ENCODE measurements around the gene AFAP1L1. TPM values are rescaled to one million over a fixed set of nuclear protein-coding genes. Genes with fewer than 3 reads are reported as not detected.

AFAP1L1 gene
- polyA plus RNA-seq, 2 of the 4 experiments (the other 2 are of a cell fraction) = 1.5 to 3.5 TPM

- FAIRE-seq = no peak
- H3K4me1 ChIP-seq = peaks cover 10% of the 10 kb centered on the region; the same call in 2 of the 3 replicates
- no peaks in the 10 kb centered on the region for H3K9me3 ChIP-seq
- ChIA-PET CTCF (interaction anchor here (0.9 to 44.9 kb wide), 9 partner anchors 9 to 261 kb away, joined by 4 to 1709 read pairs (median 6); partner anchors contain the start of gene CSNK1A1), POLR2A (interaction anchor here (1.0 to 4.1 kb wide), 3 partner anchors 9 to 13 kb away, joined by 3 to 34 read pairs (median 5); partner anchors contain the start of gene GRPEL2)
- 3% methylated on average over 18 of the region's 18 CpGs for WGBS (ENCODE audit: missing lambda C conversion rate)
- ATAC-seq = peak; percentile 55 to 57
- TF ChIP-seq RNF2 (IDR thresholded peaks at IDR 0.05; ENCODE audit: borderline replicate concordance, low read depth) (0 out of 2 replicates have a peak, but pooled peaks have one; percentile 12), ZSCAN20 (CRISPR knock-in tag; IDR thresholded peaks at IDR 0.05) (no peak)
- peak overlapping the region; percentile 97 for H3K4me3 ChIP-seq
- H3K4me2 ChIP-seq = peak overlapping the region; percentile 98
- H3K27ac ChIP-seq = peak overlapping the region; percentile 83 to 90
- no peak for DNase-seq (ENCODE audit: low read depth in 1 of 2, low spot score in 1 of 2)
Measured at GRCh38 chr5:149358294-149358651, 86.6 kb downstream of the AFAP1L1 start.

GRCh38 chr5:149358868-149359495 is 87.3 kb downstream of the AFAP1L1 start:
- CTCF ChIA-PET = interaction anchor here (1.4 to 44.9 kb wide), 4 partner anchors 9 to 64 kb away, joined by 4 to 1709 read pairs (median 82); no protein-coding TSS in a partner anchor
- H3K4me3 ChIP-seq = peak overlapping the region; percentile 97; the same call in 1 of the 3 replicates

DNA sequence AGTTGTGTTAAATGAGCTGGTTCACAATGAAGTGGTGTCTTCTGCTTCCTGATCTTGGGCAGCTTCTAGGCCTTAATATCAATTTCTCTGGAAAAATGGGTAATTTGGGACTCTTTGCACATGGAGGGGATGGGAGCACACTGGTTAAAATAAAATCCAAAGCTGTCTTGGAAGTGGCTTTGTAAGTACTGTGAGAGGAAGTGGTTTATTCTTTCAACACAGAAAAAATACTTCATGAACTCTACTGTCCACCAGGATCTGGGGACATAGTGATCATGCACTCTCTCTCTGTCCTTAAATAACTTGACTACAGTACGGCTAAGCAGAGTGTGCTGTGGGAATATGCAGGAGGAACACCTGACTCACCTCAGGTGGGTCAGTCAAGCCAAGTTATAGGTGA is 88.6 kb downstream of the AFAP1L1 start:
- FAIRE-seq = no peak
- CTCF ChIA-PET = interaction anchor here (0.6 to 44.9 kb wide), 7 partner anchors 10 to 63 kb away, joined by 3 to 1709 read pairs (median 5); no protein-coding TSS in a partner anchor
- peaks cover 10% of the 10 kb centered on the region; the same call in 2 of the 3 replicates for H3K4me1 ChIP-seq
- TF ChIP-seq JUNB (IDR thresholded peaks at IDR 0.05) (no peak), ZC3H11A (IDR thresholded peaks at IDR 0.05) (no peak), TP53 (CRISPR knock-in tag; IDR thresholded peaks at IDR 0.05) (no peak), RNF2 (IDR thresholded peaks at IDR 0.05; ENCODE audit: borderline replicate concordance, low read depth) (no peak), CBX2 (IDR thresholded peaks at IDR 0.05; ENCODE audit: borderline replicate concordance, low read depth) (no peak), PHF8 (IDR thresholded peaks at IDR 0.05; ENCODE audit: borderline replicate concordance, low read depth) (no peak), RAD21 (conservative IDR thresholded peaks at IDR 0.05 in 1 of 2, IDR thresholded peaks at IDR 0.05 in 1 of 2) (no peak), HOXB5 (CRISPR knock-in tag; IDR thresholded peaks at IDR 0.05) (no peak), PBX3 (IDR thresholded peaks at IDR 0.05) (no peak), NFE2L2 (conservative IDR thresholded peaks at IDR 0.05; ENCODE audit: low read length) (no peak), HDAC2 (IDR thresholded peaks at IDR 0.05) (no peak), JUN (IDR thresholded peaks at IDR 0.05) (no peak), MAFK (IDR thresholded peaks at IDR 0.05; ENCODE audit: partially characterized antibody) (no peak), ZFP36 (IDR thresholded peaks at IDR 0.05; ENCODE audit: borderline replicate concordance, partially characterized antibody) (no peak), HOXA7 (CRISPR knock-in tag; IDR thresholded peaks at IDR 0.05) (no peak), CHD2 (IDR thresholded peaks at IDR 0.05; ENCODE audit: low read length, partially characterized antibody) (no peak)
- TF ChIP-seq, protein P1, sequence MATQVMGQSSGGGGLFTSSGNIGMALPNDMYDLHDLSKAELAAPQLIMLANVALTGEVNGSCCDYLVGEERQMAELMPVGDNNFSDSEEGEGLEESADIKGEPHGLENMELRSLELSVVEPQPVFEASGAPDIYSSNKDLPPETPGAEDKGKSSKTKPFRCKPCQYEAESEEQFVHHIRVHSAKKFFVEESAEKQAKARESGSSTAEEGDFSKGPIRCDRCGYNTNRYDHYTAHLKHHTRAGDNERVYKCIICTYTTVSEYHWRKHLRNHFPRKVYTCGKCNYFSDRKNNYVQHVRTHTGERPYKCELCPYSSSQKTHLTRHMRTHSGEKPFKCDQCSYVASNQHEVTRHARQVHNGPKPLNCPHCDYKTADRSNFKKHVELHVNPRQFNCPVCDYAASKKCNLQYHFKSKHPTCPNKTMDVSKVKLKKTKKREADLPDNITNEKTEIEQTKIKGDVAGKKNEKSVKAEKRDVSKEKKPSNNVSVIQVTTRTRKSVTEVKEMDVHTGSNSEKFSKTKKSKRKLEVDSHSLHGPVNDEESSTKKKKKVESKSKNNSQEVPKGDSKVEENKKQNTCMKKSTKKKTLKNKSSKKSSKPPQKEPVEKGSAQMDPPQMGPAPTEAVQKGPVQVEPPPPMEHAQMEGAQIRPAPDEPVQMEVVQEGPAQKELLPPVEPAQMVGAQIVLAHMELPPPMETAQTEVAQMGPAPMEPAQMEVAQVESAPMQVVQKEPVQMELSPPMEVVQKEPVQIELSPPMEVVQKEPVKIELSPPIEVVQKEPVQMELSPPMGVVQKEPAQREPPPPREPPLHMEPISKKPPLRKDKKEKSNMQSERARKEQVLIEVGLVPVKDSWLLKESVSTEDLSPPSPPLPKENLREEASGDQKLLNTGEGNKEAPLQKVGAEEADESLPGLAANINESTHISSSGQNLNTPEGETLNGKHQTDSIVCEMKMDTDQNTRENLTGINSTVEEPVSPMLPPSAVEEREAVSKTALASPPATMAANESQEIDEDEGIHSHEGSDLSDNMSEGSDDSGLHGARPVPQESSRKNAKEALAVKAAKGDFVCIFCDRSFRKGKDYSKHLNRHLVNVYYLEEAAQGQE (IDR thresholded peaks at IDR 0.05) = no peak
- TF ChIP-seq, protein P2, sequence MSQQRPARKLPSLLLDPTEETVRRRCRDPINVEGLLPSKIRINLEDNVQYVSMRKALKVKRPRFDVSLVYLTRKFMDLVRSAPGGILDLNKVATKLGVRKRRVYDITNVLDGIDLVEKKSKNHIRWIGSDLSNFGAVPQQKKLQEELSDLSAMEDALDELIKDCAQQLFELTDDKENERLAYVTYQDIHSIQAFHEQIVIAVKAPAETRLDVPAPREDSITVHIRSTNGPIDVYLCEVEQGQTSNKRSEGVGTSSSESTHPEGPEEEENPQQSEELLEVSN (IDR thresholded peaks at IDR 0.05; ENCODE audit: borderline replicate concordance, low read depth) = no peak
- TF ChIP-seq, protein P3, sequence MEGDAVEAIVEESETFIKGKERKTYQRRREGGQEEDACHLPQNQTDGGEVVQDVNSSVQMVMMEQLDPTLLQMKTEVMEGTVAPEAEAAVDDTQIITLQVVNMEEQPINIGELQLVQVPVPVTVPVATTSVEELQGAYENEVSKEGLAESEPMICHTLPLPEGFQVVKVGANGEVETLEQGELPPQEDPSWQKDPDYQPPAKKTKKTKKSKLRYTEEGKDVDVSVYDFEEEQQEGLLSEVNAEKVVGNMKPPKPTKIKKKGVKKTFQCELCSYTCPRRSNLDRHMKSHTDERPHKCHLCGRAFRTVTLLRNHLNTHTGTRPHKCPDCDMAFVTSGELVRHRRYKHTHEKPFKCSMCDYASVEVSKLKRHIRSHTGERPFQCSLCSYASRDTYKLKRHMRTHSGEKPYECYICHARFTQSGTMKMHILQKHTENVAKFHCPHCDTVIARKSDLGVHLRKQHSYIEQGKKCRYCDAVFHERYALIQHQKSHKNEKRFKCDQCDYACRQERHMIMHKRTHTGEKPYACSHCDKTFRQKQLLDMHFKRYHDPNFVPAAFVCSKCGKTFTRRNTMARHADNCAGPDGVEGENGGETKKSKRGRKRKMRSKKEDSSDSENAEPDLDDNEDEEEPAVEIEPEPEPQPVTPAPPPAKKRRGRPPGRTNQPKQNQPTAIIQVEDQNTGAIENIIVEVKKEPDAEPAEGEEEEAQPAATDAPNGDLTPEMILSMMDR (IDR thresholded peaks at IDR 0.05) = no peak

More at GRCh38 chr5:149358868-149359495, 87.3 kb downstream of the AFAP1L1 start:
- Histone ChIP-seq H3K4me2 (peak overlapping the region; percentile 98), H3K4me1 (peaks cover 10% of the 10 kb centered on the region; the same call in 2 of the 3 replicates), H3K9me3 (no peaks in the 10 kb centered on the region), H3K27ac (no peak overlapping the region)
- TF ChIP-seq JUNB (IDR thresholded peaks at IDR 0.05) (no peak), EP300 (IDR thresholded peaks at IDR 0.05) (no peak), MAFK (IDR thresholded peaks at IDR 0.05; ENCODE audit: partially characterized antibody) (no peak), HEYL (CRISPR knock-in tag; IDR thresholded peaks at IDR 0.05) (no peak), GATA3 (IDR thresholded peaks at IDR 0.05; ENCODE audit: borderline replicate concordance) (no peak), FOSL2 (IDR thresholded peaks at IDR 0.05) (no peak), FOSL2 (CRISPR knock-in tag; IDR thresholded peaks at IDR 0.05) (no peak), CBX8 (IDR thresholded peaks at IDR 0.05) (no peak)
- TF ChIP-seq, protein P4, sequence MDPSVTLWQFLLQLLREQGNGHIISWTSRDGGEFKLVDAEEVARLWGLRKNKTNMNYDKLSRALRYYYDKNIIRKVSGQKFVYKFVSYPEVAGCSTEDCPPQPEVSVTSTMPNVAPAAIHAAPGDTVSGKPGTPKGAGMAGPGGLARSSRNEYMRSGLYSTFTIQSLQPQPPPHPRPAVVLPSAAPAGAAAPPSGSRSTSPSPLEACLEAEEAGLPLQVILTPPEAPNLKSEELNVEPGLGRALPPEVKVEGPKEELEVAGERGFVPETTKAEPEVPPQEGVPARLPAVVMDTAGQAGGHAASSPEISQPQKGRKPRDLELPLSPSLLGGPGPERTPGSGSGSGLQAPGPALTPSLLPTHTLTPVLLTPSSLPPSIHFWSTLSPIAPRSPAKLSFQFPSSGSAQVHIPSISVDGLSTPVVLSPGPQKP (IDR thresholded peaks at IDR 0.05; ENCODE audit: low read depth, low read length) = no peak
- WGBS (ENCODE audit: missing lambda C conversion rate) = 89% methylated on average over 8 of the region's 8 CpGs
- POLR2A ChIA-PET = no interaction called here
- ATAC-seq (no peak), DNase-seq (ENCODE audit: low read depth in 1 of 2, low spot score in 1 of 2) (no peak), FAIRE-seq (no peak)

More for the DNA sequence above, 88.6 kb downstream of the AFAP1L1 start:
- POLR2A ChIA-PET = interaction anchor here (1.4 kb wide), 1 partner anchor 15 kb away, joined by 6 read pairs; the partner anchor contains the start of gene GRPEL2
- Histone ChIP-seq H3K4me3 (no peak overlapping the region), H3K4me2 (no peak overlapping the region), H3K27ac (no peak overlapping the region), H3K9me3 (no peaks in the 10 kb centered on the region)
- DNase-seq (ENCODE audit: low read depth in 1 of 2, low spot score in 1 of 2) (no peak), ATAC-seq (no peak)
- WGBS (ENCODE audit: missing lambda C conversion rate) = 100% methylated on average over 1 of the region's 1 CpG
